Upper lobe of left lung (tissue), 6 donors: ENCODE measurements around the gene NOSTRIN. TPM values are rescaled to one million over a fixed set of nuclear protein-coding genes. Genes with fewer than 3 reads are reported as not detected.

Source experiments
- ATAC-seq, 2 donors: fragments of 200-7000 bp; cut with Tn5 transposase; one replicate each; pipeline ENCODE4 v1.9.1; 2022; ENCODE audit warnings: mild to moderate bottlenecking in 2 of 2, moderate library complexity in 2 of 2; ENCODE audit not compliant: low FRiP score in 2 of 2
- DNase-seq, 2 donors: peaks; one replicate each; pipeline ENCODE4 v3.0.0-alpha.2; 2019 to 2020
- H3K27ac ChIP-seq, 4 donors: fragments of 200-600 bp; sonication (generic); one replicate each; pipeline ENCODE4 v1.5.1; 2016 to 2019
- H3K27me3 ChIP-seq, 4 donors: fragments of 200-600 bp; sonication (generic); one replicate each; pipeline ENCODE4 v1.5.1; 2017 to 2019
- H3K36me3 ChIP-seq, 4 donors: fragments of 200-600 bp; sonication (generic); one replicate each; pipeline ENCODE4 v1.5.1; 2016 to 2019
- H3K4me1 ChIP-seq, 4 donors: fragments of 200-600 bp; sonication (generic); one replicate each; pipeline ENCODE4 v1.5.1; 2018 to 2019
- H3K4me3 ChIP-seq, 4 donors: fragments of 200-600 bp; sonication (generic); one replicate each; pipeline ENCODE4 v1.5.1; 2017 to 2019; ENCODE audit warnings: mild to moderate bottlenecking in 2 of 4, moderate library complexity in 1 of 4
- H3K9me3 ChIP-seq, 4 donors: fragments of 200-600 bp; sonication (generic); one replicate each; pipeline ENCODE4 v1.5.1; 2018 to 2019
- EP300 ChIP-seq, 4 donors: sonication (generic); formaldehyde crosslinking; IDR thresholded peaks; one replicate each; pipeline ENCODE4 v1.5.1; 2017; ENCODE audit warnings: antibody characterized with exemption in 4 of 4, control low read depth in 2 of 4
- POLR2A ChIP-seq, 4 donors: fragments of 450-650 bp; IDR thresholded peaks; one replicate each; pipeline ENCODE4 v1.5.1; 2016 to 2017; ENCODE audit warnings: antibody characterized with exemption in 4 of 4, mild to moderate bottlenecking in 2 of 4
- POLR2AphosphoS5 ChIP-seq, 2 donors: sonication (generic); formaldehyde crosslinking; IDR thresholded peaks; one replicate each; pipeline ENCODE4 v1.5.1; 2017; ENCODE audit warnings: antibody characterized with exemption in 2 of 2
- WGBS, 2 donors: methylation state at CpG; one replicate each; pipeline ENCODE4 v1.1.5; 2017 to 2018; 5-methylcytosine and 5-hydroxymethylcytosine counted together
- total RNA-seq, 6 donors: library from RNA; depleted of rRNA in 4 of 6; stranded (reverse); fragments of >200 nt in 4 of 6; gene quantifications; one replicate each; pipeline versions ENCODE4 v1.1.0 to v1.2.1, GENCODE V29; 2016 to 2021
- TF ChIP-seq, protein P1 (sequence below), 6 experiments: fragments of 450-650 bp in 4 of 6; fragments of 200-600 bp in 2 of 6; sonication (generic) in 2 of 6; IDR thresholded peaks; one replicate each; pipeline ENCODE4 v1.5.1; 2016 to 2019; ENCODE audit warnings: antibody characterized with exemption in 6 of 6
- donor health status: DM: no; HTN: no; CAD: no; lungs with moderate emphysema.
- donor health status: DM: no; HTN: yes; CAD: no; lungs with severe emphysema.

NOSTRIN gene
- total RNA-seq, 6 donors from 2014 or later, result 33.5 to 110 (median 39.6) TPM

DNA sequence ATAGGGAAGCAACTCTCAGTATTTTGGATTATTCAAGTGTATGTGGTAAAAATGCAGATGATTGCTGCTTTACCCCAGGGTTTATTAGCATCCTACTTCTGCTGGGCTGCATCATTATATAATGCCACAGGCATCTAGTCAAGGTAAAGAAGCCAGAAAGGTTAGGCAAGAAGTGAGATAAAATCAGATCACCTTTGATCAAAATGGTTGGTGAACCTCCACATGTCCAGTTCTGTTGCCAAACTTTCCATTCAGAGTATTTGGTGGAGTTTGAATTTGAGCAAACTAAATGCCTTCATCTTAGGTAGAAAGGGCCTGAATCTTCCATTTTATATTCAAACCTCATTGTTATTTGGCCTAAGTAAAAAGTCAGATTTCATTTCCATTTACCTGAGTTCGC lies 29.7 kb upstream of the NOSTRIN start:
- WGBS, 2 donors, result 100% methylated on average over 1 of the region's 1 CpG
- H3K9me3 ChIP-seq, result no peaks in the 10 kb centered on the region
- no peak overlapping the region for H3K4me3 ChIP-seq
- TF ChIP-seq POLR2A (IDR thresholded peaks at IDR 0.05), result no peak
- TF ChIP-seq, protein P1, sequence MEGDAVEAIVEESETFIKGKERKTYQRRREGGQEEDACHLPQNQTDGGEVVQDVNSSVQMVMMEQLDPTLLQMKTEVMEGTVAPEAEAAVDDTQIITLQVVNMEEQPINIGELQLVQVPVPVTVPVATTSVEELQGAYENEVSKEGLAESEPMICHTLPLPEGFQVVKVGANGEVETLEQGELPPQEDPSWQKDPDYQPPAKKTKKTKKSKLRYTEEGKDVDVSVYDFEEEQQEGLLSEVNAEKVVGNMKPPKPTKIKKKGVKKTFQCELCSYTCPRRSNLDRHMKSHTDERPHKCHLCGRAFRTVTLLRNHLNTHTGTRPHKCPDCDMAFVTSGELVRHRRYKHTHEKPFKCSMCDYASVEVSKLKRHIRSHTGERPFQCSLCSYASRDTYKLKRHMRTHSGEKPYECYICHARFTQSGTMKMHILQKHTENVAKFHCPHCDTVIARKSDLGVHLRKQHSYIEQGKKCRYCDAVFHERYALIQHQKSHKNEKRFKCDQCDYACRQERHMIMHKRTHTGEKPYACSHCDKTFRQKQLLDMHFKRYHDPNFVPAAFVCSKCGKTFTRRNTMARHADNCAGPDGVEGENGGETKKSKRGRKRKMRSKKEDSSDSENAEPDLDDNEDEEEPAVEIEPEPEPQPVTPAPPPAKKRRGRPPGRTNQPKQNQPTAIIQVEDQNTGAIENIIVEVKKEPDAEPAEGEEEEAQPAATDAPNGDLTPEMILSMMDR (IDR thresholded peaks at IDR 0.05), result no peak
- no peak overlapping the region for H3K27ac ChIP-seq
- H3K36me3 ChIP-seq, result no peaks in the 10 kb centered on the region
- H3K27me3 ChIP-seq, result no peaks in the 10 kb centered on the region
- no peak for ATAC-seq
- H3K4me1 ChIP-seq, result peaks cover 0 to 9% (median 2%) of the 10 kb centered on the region in 4 donors
- DNase-seq, result no peak

DNA sequence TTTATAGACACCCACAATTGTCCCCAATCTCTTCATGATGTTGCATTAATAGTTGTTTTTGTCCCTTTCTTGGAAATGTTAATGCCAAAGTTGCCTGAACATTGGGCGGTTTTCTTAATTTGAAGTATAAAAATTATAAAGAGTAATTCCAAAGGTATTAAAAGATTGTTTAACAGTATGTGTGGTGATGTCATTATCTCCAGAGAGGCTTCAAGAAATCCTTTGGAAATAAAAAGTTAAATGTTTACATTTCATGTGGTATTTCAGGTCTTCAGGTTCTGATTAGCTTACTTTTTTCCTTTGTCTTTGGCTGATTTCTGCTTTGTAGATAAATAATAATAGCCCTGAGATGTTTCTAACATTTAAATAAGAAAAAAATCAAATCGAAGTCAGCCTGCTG lies 29.3 kb upstream of the NOSTRIN start:
- no peak for TF ChIP-seq POLR2A (IDR thresholded peaks at IDR 0.05)
- TF ChIP-seq, protein P1 (IDR thresholded peaks at IDR 0.05), result no peak
- TF ChIP-seq POLR2AphosphoS5 (IDR thresholded peaks at IDR 0.05), result no peak
- TF ChIP-seq EP300 (IDR thresholded peaks at IDR 0.05), result no peak
- Histone ChIP-seq H3K9me3 (no peaks in the 10 kb centered on the region), H3K4me1 (peaks cover 0 to 9% (median 2%) of the 10 kb centered on the region in 4 donors), H3K4me3 (no peak overlapping the region), H3K27me3 (no peaks in the 10 kb centered on the region), H3K27ac (no peak overlapping the region), H3K36me3 (no peaks in the 10 kb centered on the region)
- ATAC-seq (no peak), DNase-seq (no peak)
- 78 to 83% methylated on average over 2 of the region's 2 CpGs for WGBS, 2 donors

DNA sequence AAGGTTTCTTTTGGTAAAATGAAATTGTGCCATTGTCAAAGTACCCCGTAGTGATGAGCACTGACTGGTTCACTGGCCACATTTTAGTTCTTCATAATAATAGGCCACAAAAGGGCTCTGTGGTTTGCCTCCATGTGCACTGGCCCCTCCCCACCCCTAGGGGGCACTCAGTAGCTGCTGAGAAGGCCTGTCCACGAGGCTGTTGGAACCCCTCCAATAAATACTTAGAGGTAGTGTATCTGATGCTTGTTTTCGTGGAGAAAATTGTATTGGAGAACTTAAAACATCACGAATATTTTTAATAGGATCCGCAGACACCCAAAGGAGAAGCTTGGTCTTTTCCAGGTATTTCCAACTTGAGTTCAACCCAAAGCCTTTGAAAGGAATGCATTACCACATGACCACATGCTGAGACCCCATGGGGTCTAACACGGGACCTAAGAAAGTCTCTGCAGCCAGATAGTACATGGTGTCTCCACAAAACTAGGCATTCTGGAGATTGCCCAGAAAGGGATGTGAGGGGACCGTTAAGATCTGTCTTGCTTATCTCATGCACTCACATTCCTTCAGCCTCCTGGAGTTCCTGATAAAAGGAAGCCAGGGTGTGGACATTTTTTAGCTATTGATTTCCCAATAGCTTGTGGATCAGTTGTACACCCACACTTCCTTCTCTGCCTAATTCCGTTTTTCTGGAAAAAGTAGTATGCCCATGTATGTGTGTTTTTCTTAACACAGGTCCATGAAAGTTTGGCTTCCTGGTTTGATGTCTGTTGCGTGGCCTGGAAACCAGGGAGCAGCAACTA lies 28.5 kb upstream of the NOSTRIN start:
- H3K36me3 ChIP-seq, result no peaks in the 10 kb centered on the region
- no peak overlapping the region for H3K27ac ChIP-seq
- H3K4me3 ChIP-seq, result no peak overlapping the region
- 48 to 51% methylated on average over 9 of the region's 9 CpGs for WGBS, 2 donors
- TF ChIP-seq EP300 (IDR thresholded peaks at IDR 0.05), result peak in 1 of 4 donors; percentile 25
- TF ChIP-seq POLR2A (IDR thresholded peaks at IDR 0.05), result no peak
- TF ChIP-seq, protein P1 (IDR thresholded peaks at IDR 0.05), result peak; percentile 53 to 79 (median 70)
- no peaks in the 10 kb centered on the region for H3K27me3 ChIP-seq
- ATAC-seq (peak; percentile 79 to 81), DNase-seq (peak in 1 of 2 donors; percentile 66)
- H3K9me3 ChIP-seq, result no peaks in the 10 kb centered on the region
- H3K4me1 ChIP-seq, result peaks cover 0 to 9% (median 2%) of the 10 kb centered on the region in 4 donors

DNA sequence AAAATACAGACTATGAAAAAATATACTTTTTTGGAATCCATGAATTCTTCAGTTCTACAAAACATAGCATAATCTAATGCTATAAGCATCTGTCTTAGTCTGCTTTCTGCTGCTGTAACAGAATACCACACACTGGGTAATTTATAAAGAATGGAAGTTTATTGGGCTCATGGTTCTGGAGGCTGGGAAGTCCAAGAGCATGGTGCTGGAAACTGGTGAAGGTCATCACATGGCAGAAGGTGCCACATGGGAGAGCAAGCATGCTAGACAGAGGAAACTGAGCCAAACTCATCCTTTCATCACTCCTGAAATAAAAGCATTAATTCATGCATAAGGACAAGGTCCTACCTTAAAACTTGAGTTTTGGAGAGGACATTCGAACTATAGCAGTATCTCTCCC lies 26.6 kb upstream of the NOSTRIN start:
- H3K27ac ChIP-seq, result no peak overlapping the region
- ATAC-seq (no peak), DNase-seq (no peak)
- TF ChIP-seq POLR2AphosphoS5 (IDR thresholded peaks at IDR 0.05) (no peak), POLR2A (IDR thresholded peaks at IDR 0.05) (no peak), EP300 (IDR thresholded peaks at IDR 0.05) (no peak)
- TF ChIP-seq, protein P1 (IDR thresholded peaks at IDR 0.05), result no peak
- no peaks in the 10 kb centered on the region for H3K27me3 ChIP-seq
- H3K9me3 ChIP-seq, result no peaks in the 10 kb centered on the region
- H3K4me3 ChIP-seq, result no peak overlapping the region
- 0% methylated on average over 1 of the region's 1 CpG for WGBS, 2 donors
- peaks cover 0 to 9% (median 2%) of the 10 kb centered on the region in 4 donors for H3K4me1 ChIP-seq
- no peaks in the 10 kb centered on the region for H3K36me3 ChIP-seq

DNA sequence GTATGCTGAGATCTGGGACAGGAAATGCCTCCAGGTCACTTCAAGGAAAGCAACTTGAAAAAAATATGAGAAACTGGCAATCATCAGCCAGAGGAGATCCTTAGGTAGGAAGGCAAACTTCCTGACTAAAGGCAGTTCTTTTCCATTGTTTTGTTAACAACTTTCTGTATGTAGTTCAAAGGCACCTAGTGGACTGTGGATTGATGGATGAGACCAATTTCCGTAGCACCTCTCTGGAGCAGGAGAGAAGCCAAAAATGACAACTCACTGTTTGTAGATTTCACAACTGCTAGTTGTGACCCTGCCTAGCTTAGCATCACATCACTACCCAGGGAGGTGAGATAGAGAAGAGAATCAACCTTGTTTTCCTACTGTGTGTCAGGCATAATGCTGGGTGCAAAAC lies 21.8 kb upstream of the NOSTRIN start:
- ATAC-seq, result no peak
- DNase-seq, result no peak
- no peak overlapping the region for H3K4me3 ChIP-seq
- H3K4me1 ChIP-seq, result peaks cover 0 to 8% (median 0%) of the 10 kb centered on the region in 4 donors
- 48 to 50% methylated on average over 1 of the region's 1 CpG for WGBS, 2 donors
- no peaks in the 10 kb centered on the region for H3K36me3 ChIP-seq
- H3K27me3 ChIP-seq, result no peaks in the 10 kb centered on the region
- TF ChIP-seq EP300 (IDR thresholded peaks at IDR 0.05), result no peak
- peak in 1 of 2 donors; percentile 37 for TF ChIP-seq POLR2AphosphoS5 (IDR thresholded peaks at IDR 0.05)
- no peaks in the 10 kb centered on the region for H3K9me3 ChIP-seq
- peak overlapping the region in 1 of 4 donors; percentile 45 for H3K27ac ChIP-seq
